Measurements from ENCODE around the gene BMI1. TPM values are rescaled to one million over a fixed set of nuclear protein-coding genes. Genes with fewer than 3 reads are reported as not detected.

BMI1 gene
- total and polyA plus RNA-seq, 2 experiments from 2014 or later: 2.3 to 10.7 TPM

- TF ChIP-seq, protein P1, sequence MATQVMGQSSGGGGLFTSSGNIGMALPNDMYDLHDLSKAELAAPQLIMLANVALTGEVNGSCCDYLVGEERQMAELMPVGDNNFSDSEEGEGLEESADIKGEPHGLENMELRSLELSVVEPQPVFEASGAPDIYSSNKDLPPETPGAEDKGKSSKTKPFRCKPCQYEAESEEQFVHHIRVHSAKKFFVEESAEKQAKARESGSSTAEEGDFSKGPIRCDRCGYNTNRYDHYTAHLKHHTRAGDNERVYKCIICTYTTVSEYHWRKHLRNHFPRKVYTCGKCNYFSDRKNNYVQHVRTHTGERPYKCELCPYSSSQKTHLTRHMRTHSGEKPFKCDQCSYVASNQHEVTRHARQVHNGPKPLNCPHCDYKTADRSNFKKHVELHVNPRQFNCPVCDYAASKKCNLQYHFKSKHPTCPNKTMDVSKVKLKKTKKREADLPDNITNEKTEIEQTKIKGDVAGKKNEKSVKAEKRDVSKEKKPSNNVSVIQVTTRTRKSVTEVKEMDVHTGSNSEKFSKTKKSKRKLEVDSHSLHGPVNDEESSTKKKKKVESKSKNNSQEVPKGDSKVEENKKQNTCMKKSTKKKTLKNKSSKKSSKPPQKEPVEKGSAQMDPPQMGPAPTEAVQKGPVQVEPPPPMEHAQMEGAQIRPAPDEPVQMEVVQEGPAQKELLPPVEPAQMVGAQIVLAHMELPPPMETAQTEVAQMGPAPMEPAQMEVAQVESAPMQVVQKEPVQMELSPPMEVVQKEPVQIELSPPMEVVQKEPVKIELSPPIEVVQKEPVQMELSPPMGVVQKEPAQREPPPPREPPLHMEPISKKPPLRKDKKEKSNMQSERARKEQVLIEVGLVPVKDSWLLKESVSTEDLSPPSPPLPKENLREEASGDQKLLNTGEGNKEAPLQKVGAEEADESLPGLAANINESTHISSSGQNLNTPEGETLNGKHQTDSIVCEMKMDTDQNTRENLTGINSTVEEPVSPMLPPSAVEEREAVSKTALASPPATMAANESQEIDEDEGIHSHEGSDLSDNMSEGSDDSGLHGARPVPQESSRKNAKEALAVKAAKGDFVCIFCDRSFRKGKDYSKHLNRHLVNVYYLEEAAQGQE (IDR thresholded peaks at IDR 0.05; ENCODE audit: unreplicated experiment): no peak
- TF ChIP-seq EZH2 (IDR thresholded peaks at IDR 0.05; ENCODE audit: low read depth, unreplicated experiment): no peak
- TF ChIP-seq NANOG (IDR thresholded peaks at IDR 0.05; ENCODE audit: borderline replicate concordance): no peak
- TF ChIP-seq EZH2phosphoT487 (IDR thresholded peaks at IDR 0.05; ENCODE audit: unreplicated experiment): no peak
- no peak for TF ChIP-seq ZNF114 (CRISPR knock-in tag; IDR thresholded peaks at IDR 0.05)
- no peak for TF ChIP-seq ETS1 (IDR thresholded peaks at IDR 0.05)
- TF ChIP-seq ZNF331 (CRISPR knock-in tag; IDR thresholded peaks at IDR 0.05; ENCODE audit: low read depth): no peak
- TF ChIP-seq JUNB (IDR thresholded peaks at IDR 0.05; ENCODE audit: unreplicated experiment): no peak
- no peak for TF ChIP-seq CREB1 (CRISPR knock-in tag; IDR thresholded peaks at IDR 0.05; ENCODE audit: low read depth)
- TF ChIP-seq POLR2AphosphoS5 (IDR thresholded peaks at IDR 0.05; ENCODE audit: low read depth): no peak
Measured at GRCh38 chr10:22343731-22344130, 22.8 kb downstream of the BMI1 start (continued).

GRCh38 chr10:22344249-22344648, 23.4 kb downstream of the BMI1 start:
- no peak for ATAC-seq
- H3K9me2 ChIP-seq (ENCODE audit: insufficient read depth): no peaks in the 10 kb centered on the region
- no peaks in the 10 kb centered on the region for H3K36me3 ChIP-seq (ENCODE audit: insufficient read depth)
- H3K27me3 Mint-ChIP-seq (ENCODE audit: insufficient read depth, low read depth, poor library complexity): peaks cover 89% of the 10 kb centered on the region
- H3K4me3 ChIP-seq: no peak overlapping the region
- H3K4me3 Mint-ChIP-seq: peak overlapping the region; percentile 77; the same call in 2 of the 3 replicates
- no peak for DNase-seq (ENCODE audit: low spot score)
- H2AFZ ChIP-seq: no peak overlapping the region
- TF ChIP-seq EZH2 (IDR thresholded peaks at IDR 0.05; ENCODE audit: low read depth, unreplicated experiment) (peak; percentile 67), ETS1 (IDR thresholded peaks at IDR 0.05) (no peak), CREB1 (CRISPR knock-in tag; IDR thresholded peaks at IDR 0.05; ENCODE audit: low read depth) (no peak), ZNF331 (CRISPR knock-in tag; IDR thresholded peaks at IDR 0.05; ENCODE audit: low read depth) (no peak), ZNF114 (CRISPR knock-in tag; IDR thresholded peaks at IDR 0.05) (no peak)
- TF ChIP-seq, protein P1 (IDR thresholded peaks at IDR 0.05; ENCODE audit: unreplicated experiment): no peak
- TF ChIP-seq, protein P2, sequence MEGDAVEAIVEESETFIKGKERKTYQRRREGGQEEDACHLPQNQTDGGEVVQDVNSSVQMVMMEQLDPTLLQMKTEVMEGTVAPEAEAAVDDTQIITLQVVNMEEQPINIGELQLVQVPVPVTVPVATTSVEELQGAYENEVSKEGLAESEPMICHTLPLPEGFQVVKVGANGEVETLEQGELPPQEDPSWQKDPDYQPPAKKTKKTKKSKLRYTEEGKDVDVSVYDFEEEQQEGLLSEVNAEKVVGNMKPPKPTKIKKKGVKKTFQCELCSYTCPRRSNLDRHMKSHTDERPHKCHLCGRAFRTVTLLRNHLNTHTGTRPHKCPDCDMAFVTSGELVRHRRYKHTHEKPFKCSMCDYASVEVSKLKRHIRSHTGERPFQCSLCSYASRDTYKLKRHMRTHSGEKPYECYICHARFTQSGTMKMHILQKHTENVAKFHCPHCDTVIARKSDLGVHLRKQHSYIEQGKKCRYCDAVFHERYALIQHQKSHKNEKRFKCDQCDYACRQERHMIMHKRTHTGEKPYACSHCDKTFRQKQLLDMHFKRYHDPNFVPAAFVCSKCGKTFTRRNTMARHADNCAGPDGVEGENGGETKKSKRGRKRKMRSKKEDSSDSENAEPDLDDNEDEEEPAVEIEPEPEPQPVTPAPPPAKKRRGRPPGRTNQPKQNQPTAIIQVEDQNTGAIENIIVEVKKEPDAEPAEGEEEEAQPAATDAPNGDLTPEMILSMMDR (conservative IDR thresholded peaks at IDR 0.05; ENCODE audit: low read depth in 2 of 2): no peak
- H3K79me2 ChIP-seq (replicated peaks; ENCODE audit: insufficient read depth): no peaks in the 10 kb centered on the region
- H4K20me1 ChIP-seq (replicated peaks; ENCODE audit: insufficient read depth): peaks cover 8% of the 10 kb centered on the region
- peaks cover 10% of the 10 kb centered on the region for H3K4me1 Mint-ChIP-seq
- H3K27ac Mint-ChIP-seq: no peak overlapping the region
- H3K4me2 ChIP-seq: peak overlapping the region; percentile 83; the same call in 1 of the 2 replicates
- H3K36me3 Mint-ChIP-seq (ENCODE audit: low read depth): no peaks in the 10 kb centered on the region
- H3K27me3 ChIP-seq (ENCODE audit: insufficient read depth): peaks cover 100% of the 10 kb centered on the region
- H3K4me1 ChIP-seq (ENCODE audit: insufficient read depth): peaks cover 19% of the 10 kb centered on the region
- H3F3A ChIP-seq (replicated peaks; ENCODE audit: low read depth): peaks cover 16% of the 10 kb centered on the region
- no peaks in the 10 kb centered on the region for H3K9me3 Mint-ChIP-seq
- H3K27ac ChIP-seq (ENCODE audit: low read depth): no peak overlapping the region
